HepG2 (cell line): Measurements from ENCODE around the gene COQ10B. TPM values are rescaled to one million over a fixed set of nuclear protein-coding genes. Genes with fewer than 3 reads are reported as not detected.

Experiments used
- ATF1 ChIP-seq: IDR thresholded peaks from 2 replicates; pipeline ENCODE4 v1.6.1; 2016; ENCODE audit warnings: mild to moderate bottlenecking, control low read depth
- DRAP1 ChIP-seq: IDR thresholded peaks from 2 replicates; pipeline ENCODE4 v1.6.1; 2016; ENCODE audit warnings: missing genetic modification reagents, missing compliant biosample characterization
- E2F1 ChIP-seq: sonication (generic); formaldehyde crosslinking; IDR thresholded peaks from 2 replicates; pipeline ENCODE4 v1.5.0; 2020; ENCODE audit warnings: missing genetic modification reagents
- FLYWCH1 ChIP-seq: sonication (generic); formaldehyde crosslinking; IDR thresholded peaks from 2 replicates; pipeline ENCODE4 v1.8.1; 2023; ENCODE audit warnings: mild to moderate bottlenecking, missing genetic modification reagents
- GATAD1 ChIP-seq: IDR thresholded peaks from 2 replicates; pipeline ENCODE4 v1.6.1; 2016; ENCODE audit warnings: missing genetic modification reagents, missing compliant biosample characterization
- KLF6 ChIP-seq: IDR thresholded peaks from 2 replicates; pipeline ENCODE4 v1.8.0; 2016; ENCODE audit warnings: missing biosample characterization, missing genetic modification reagents
- KLF9 ChIP-seq: IDR thresholded peaks from 2 replicates; pipeline ENCODE4 v1.6.1; 2016; ENCODE audit warnings: low read depth
- NFYC ChIP-seq: IDR thresholded peaks from 2 replicates; pipeline ENCODE4 v1.6.1; 2016; ENCODE audit warnings: missing genetic modification reagents, missing compliant biosample characterization
- NR2F6 ChIP-seq, 2 experiments: IDR thresholded peaks; 2 replicates each; pipeline ENCODE4 v1.6.1; 2016; ENCODE audit warnings: antibody characterized with exemption in 1 of 2, mild to moderate bottlenecking in 1 of 2
- SYNCRIP ChIP-seq: fragments of 200-400 bp; formaldehyde crosslinking; IDR thresholded peaks from 2 replicates; pipeline ENCODE4 v1.6.1; 2018; ENCODE audit warnings: mild to moderate bottlenecking, low read depth, low read length; ENCODE audit not compliant: insufficient read depth
- ZNF225 ChIP-seq: sonication (generic); formaldehyde crosslinking; IDR thresholded peaks from 2 replicates; pipeline ENCODE4 v1.4.0; 2020; ENCODE audit warnings: mild to moderate bottlenecking, missing genetic modification reagents
- ZNF34 ChIP-seq: sonication (generic); formaldehyde crosslinking; IDR thresholded peaks from 2 replicates; pipeline ENCODE4 v1.4.0; 2020; ENCODE audit warnings: mild to moderate bottlenecking, missing genetic modification reagents, borderline replicate concordance
- ZNF576 ChIP-seq: sonication (generic); formaldehyde crosslinking; IDR thresholded peaks from 2 replicates; pipeline ENCODE4 v1.4.0; 2020; ENCODE audit warnings: mild to moderate bottlenecking, missing genetic modification reagents
- ZNF747 ChIP-seq: sonication (generic); formaldehyde crosslinking; IDR thresholded peaks from 2 replicates; pipeline ENCODE4 v1.8.1; 2023; ENCODE audit warnings: missing genetic modification reagents, mild to moderate bottlenecking, borderline replicate concordance
- ZNF766 ChIP-seq: sonication (generic); formaldehyde crosslinking; IDR thresholded peaks from 2 replicates; pipeline ENCODE4 v1.5.0; 2020; ENCODE audit warnings: missing genetic modification reagents, borderline replicate concordance
- ZNF879 ChIP-seq: sonication (generic); formaldehyde crosslinking; IDR thresholded peaks from 2 replicates; pipeline ENCODE4 v1.8.1; 2023; ENCODE audit warnings: missing genetic modification reagents
- polyA plus RNA-seq, 8 experiments: library from polyadenylated mRNA; depleted of rRNA in 3 of 8; stranded (reverse) in 7 of 8; unstranded in 1 of 8; fragments of >200 nt; fragmentation: Illumina TruSeq in 4 of 8; extraction: Trizol in 4 of 8; gene quantifications; 2 replicates each; pipeline versions ENCODE4 v1.2.1 to v1.2.3, GENCODE V29; 2011 to 2016; ENCODE audit warnings: low read depth in 4 of 8, missing spikeins in 1 of 8, mixed read lengths in 1 of 8; ENCODE audit not compliant: insufficient read depth in 1 of 8
- total RNA-seq, 5 experiments: library from RNA; depleted of rRNA; stranded (reverse); fragments of >200 nt; fragmentation: Illumina TruSeq; extraction: Trizol; gene quantifications; 2 replicates each; pipeline ENCODE4 v1.2.3, GENCODE V29; 2016; ENCODE audit warnings: low read depth in 1 of 5
- TF ChIP-seq, protein P1 (sequence below): sonication (generic); formaldehyde crosslinking; IDR thresholded peaks from 2 replicates; pipeline ENCODE4 v1.4.0; 2020; ENCODE audit warnings: missing genetic modification reagents
- TF ChIP-seq, protein P2 (sequence below): sonication (generic); formaldehyde crosslinking; IDR thresholded peaks from 2 replicates; pipeline ENCODE4 v1.4.0; 2020; ENCODE audit warnings: missing genetic modification reagents
- TF ChIP-seq, protein P3 (sequence below): sonication (generic); formaldehyde crosslinking; IDR thresholded peaks from 2 replicates; pipeline ENCODE4 v1.4.0; 2020; ENCODE audit warnings: missing genetic modification reagents
- TF ChIP-seq, protein P4 (sequence below): sonication (generic); formaldehyde crosslinking; IDR thresholded peaks from 2 replicates; pipeline ENCODE4 v1.8.1; 2022; ENCODE audit warnings: mild to moderate bottlenecking, missing genetic modification reagents
- TF ChIP-seq, protein P5 (sequence below): sonication (generic); formaldehyde crosslinking; IDR thresholded peaks from 2 replicates; pipeline ENCODE4 v1.8.1; 2022; ENCODE audit warnings: low read depth, mild to moderate bottlenecking, missing genetic modification reagents

The COQ10B gene
- total and polyA plus RNA-seq, 2 of the 13 experiments (the other 11 are each of a cell fraction or from before 2014, with no cell fraction given): 4.6 to 34.9 TPM

GRCh38 chr2:197500503-197501131, 47.3 kb downstream of the COQ10B start (continued):
- no peak for TF ChIP-seq KLF9 (CRISPR knock-in tag)
- TF ChIP-seq DRAP1 (CRISPR knock-in tag): no peak
- TF ChIP-seq ZNF576: no peak
- TF ChIP-seq, protein P1, sequence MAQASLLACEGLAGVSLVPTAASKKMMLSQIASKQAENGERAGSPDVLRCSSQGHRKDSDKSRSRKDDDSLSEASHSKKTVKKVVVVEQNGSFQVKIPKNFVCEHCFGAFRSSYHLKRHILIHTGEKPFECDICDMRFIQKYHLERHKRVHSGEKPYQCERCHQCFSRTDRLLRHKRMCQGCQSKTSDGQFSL (CRISPR knock-in tag): no peak
- no peak for TF ChIP-seq NR2F6 (IDR thresholded peaks at IDR 0.05)
- TF ChIP-seq NR2F6 (CRISPR knock-in tag; IDR thresholded peaks at IDR 0.05): no peak
- TF ChIP-seq, protein P2, sequence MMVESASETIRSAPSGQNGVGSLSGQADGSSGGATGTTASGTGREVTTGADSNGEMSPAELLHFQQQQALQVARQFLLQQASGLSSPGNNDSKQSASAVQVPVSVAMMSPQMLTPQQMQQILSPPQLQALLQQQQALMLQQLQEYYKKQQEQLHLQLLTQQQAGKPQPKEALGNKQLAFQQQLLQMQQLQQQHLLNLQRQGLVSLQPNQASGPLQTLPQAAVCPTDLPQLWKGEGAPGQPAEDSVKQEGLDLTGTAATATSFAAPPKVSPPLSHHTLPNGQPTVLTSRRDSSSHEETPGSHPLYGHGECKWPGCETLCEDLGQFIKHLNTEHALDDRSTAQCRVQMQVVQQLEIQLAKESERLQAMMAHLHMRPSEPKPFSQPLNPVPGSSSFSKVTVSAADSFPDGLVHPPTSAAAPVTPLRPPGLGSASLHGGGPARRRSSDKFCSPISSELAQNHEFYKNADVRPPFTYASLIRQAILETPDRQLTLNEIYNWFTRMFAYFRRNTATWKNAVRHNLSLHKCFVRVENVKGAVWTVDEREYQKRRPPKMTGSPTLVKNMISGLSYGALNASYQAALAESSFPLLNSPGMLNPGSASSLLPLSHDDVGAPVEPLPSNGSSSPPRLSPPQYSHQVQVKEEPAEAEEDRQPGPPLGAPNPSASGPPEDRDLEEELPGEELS (CRISPR knock-in tag): no peak
- TF ChIP-seq ZNF747 (CRISPR knock-in tag): peak; percentile 67; the same call in 1 of the 2 replicates
- no peak for TF ChIP-seq E2F1 (CRISPR knock-in tag)
- no peak for TF ChIP-seq ATF1 (CRISPR knock-in tag)
- no peak for TF ChIP-seq NFYC (CRISPR knock-in tag)
- TF ChIP-seq, protein P3, sequence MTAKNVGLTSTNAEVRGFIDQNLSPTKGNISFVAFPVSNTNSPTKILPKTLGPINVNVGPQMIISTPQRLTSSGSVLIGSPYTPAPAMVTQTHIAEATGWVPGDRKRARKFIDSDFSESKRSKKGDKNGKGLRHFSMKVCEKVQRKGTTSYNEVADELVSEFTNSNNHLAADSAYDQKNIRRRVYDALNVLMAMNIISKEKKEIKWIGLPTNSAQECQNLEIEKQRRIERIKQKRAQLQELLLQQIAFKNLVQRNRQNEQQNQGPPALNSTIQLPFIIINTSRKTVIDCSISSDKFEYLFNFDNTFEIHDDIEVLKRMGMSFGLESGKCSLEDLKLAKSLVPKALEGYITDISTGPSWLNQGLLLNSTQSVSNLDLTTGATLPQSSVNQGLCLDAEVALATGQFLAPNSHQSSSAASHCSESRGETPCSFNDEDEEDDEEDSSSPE (CRISPR knock-in tag): no peak
- TF ChIP-seq, protein P4, sequence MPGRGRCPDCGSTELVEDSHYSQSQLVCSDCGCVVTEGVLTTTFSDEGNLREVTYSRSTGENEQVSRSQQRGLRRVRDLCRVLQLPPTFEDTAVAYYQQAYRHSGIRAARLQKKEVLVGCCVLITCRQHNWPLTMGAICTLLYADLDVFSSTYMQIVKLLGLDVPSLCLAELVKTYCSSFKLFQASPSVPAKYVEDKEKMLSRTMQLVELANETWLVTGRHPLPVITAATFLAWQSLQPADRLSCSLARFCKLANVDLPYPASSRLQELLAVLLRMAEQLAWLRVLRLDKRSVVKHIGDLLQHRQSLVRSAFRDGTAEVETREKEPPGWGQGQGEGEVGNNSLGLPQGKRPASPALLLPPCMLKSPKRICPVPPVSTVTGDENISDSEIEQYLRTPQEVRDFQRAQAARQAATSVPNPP: no peak
- TF ChIP-seq ZNF34: no peak
- no peak for TF ChIP-seq ZNF225 (CRISPR knock-in tag)
- TF ChIP-seq ZNF879 (CRISPR knock-in tag): peak; percentile 55; the same call in 1 of the 2 replicates
- TF ChIP-seq ZNF766: no peak
- TF ChIP-seq, protein P5, sequence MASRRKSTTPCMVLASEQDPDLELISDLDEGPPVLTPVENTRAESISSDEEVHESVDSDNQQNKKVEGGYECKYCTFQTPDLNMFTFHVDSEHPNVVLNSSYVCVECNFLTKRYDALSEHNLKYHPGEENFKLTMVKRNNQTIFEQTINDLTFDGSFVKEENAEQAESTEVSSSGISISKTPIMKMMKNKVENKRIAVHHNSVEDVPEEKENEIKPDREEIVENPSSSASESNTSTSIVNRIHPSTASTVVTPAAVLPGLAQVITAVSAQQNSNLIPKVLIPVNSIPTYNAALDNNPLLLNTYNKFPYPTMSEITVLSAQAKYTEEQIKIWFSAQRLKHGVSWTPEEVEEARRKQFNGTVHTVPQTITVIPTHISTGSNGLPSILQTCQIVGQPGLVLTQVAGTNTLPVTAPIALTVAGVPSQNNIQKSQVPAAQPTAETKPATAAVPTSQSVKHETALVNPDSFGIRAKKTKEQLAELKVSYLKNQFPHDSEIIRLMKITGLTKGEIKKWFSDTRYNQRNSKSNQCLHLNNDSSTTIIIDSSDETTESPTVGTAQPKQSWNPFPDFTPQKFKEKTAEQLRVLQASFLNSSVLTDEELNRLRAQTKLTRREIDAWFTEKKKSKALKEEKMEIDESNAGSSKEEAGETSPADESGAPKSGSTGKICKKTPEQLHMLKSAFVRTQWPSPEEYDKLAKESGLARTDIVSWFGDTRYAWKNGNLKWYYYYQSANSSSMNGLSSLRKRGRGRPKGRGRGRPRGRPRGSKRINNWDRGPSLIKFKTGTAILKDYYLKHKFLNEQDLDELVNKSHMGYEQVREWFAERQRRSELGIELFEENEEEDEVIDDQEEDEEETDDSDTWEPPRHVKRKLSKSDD: 0 out of 2 replicates have a peak, but pooled peaks have one; percentile 6
- no peak for TF ChIP-seq GATAD1 (CRISPR knock-in tag)
- TF ChIP-seq KLF6: no peak
- TF ChIP-seq FLYWCH1 (CRISPR knock-in tag): peak; percentile 68; the same call in 1 of the 2 replicates
- no peak for TF ChIP-seq SYNCRIP
